HepG2 (cell line): ENCODE measurements around the gene SLC50A1. TPM values are rescaled to one million over a fixed set of nuclear protein-coding genes. Genes with fewer than 3 reads are reported as not detected.
A peak's percentile ranks its signal among the peaks of the same experiment; 100 is the strongest.

Experiments used
- HNRNPLL ChIP-seq: fragments of 200-400 bp; formaldehyde crosslinking; IDR thresholded peaks from 2 replicates; pipeline ENCODE4 v1.6.1; 2017; ENCODE audit warnings: mild to moderate bottlenecking, low read depth, low read length; ENCODE audit not compliant: poor library complexity, severe bottlenecking
- NR2F6 ChIP-seq, 2 experiments: IDR thresholded peaks; 2 replicates each; pipeline ENCODE4 v1.6.1; 2016; ENCODE audit warnings: antibody characterized with exemption in 1 of 2, mild to moderate bottlenecking in 1 of 2
- THAP11 ChIP-seq: IDR thresholded peaks from 2 replicates; pipeline ENCODE4 v1.6.1; 2016; ENCODE audit warnings: missing biosample characterization, missing genetic modification reagents
- ZNF589 ChIP-seq: sonication (generic); formaldehyde crosslinking; conservative IDR thresholded peaks from 2 replicates; pipeline ENCODE4 v1.8.0; 2022; ENCODE audit warnings: mild to moderate bottlenecking, moderate library complexity, missing genetic modification reagents
- polyA plus RNA-seq, 8 experiments: library from polyadenylated mRNA; depleted of rRNA in 3 of 8; stranded (reverse) in 7 of 8; unstranded in 1 of 8; fragments of >200 nt; fragmentation: Illumina TruSeq in 4 of 8; extraction: Trizol in 4 of 8; gene quantifications; 2 replicates each; pipeline versions ENCODE4 v1.2.1 to v1.2.3, GENCODE V29; 2011 to 2016; ENCODE audit warnings: low read depth in 4 of 8, missing spikeins in 1 of 8, mixed read lengths in 1 of 8; ENCODE audit not compliant: insufficient read depth in 1 of 8
- total RNA-seq, 5 experiments: library from RNA; depleted of rRNA; stranded (reverse); fragments of >200 nt; fragmentation: Illumina TruSeq; extraction: Trizol; gene quantifications; 2 replicates each; pipeline ENCODE4 v1.2.3, GENCODE V29; 2016; ENCODE audit warnings: low read depth in 1 of 5
- TF ChIP-seq, protein P1 (sequence below): sonication (generic); formaldehyde crosslinking; IDR thresholded peaks from 2 replicates; pipeline ENCODE4 v1.4.0; 2020; ENCODE audit warnings: missing genetic modification reagents
- TF ChIP-seq, protein P2 (sequence below): conservative IDR thresholded peaks from 2 replicates; pipeline ENCODE4 v1.6.1; 2018; ENCODE audit warnings: missing genetic modification reagents
- TF ChIP-seq, protein P3 (sequence below): sonication (generic); formaldehyde crosslinking; IDR thresholded peaks from 2 replicates; pipeline ENCODE4 v1.9.0; 2022; ENCODE audit warnings: low read depth, missing genetic modification reagents
- TF ChIP-seq, protein P4 (sequence below): sonication (generic); formaldehyde crosslinking; IDR thresholded peaks from 2 replicates; pipeline ENCODE4 v1.4.0; 2020; ENCODE audit warnings: missing genetic modification reagents, borderline replicate concordance
- TF ChIP-seq, protein P5 (sequence below), 2 experiments: IDR thresholded peaks; 2 replicates each; pipeline ENCODE4 v1.6.1; 2011 to 2012; ENCODE audit warnings: low read length in 2 of 2, borderline replicate concordance in 1 of 2, low read depth in 1 of 2, mild to moderate bottlenecking in 1 of 2, moderate library complexity in 1 of 2
- TF ChIP-seq, protein P6 (sequence below): sonication (generic); formaldehyde crosslinking; IDR thresholded peaks from 2 replicates; pipeline ENCODE4 v1.4.0; 2020; ENCODE audit warnings: mild to moderate bottlenecking, missing genetic modification reagents

Gene SLC50A1
- total and polyA plus RNA-seq, 2 of the 13 experiments (the other 11 are each of a cell fraction or from before 2014, with no cell fraction given) = 22.5 to 46.8 TPM

DNA sequence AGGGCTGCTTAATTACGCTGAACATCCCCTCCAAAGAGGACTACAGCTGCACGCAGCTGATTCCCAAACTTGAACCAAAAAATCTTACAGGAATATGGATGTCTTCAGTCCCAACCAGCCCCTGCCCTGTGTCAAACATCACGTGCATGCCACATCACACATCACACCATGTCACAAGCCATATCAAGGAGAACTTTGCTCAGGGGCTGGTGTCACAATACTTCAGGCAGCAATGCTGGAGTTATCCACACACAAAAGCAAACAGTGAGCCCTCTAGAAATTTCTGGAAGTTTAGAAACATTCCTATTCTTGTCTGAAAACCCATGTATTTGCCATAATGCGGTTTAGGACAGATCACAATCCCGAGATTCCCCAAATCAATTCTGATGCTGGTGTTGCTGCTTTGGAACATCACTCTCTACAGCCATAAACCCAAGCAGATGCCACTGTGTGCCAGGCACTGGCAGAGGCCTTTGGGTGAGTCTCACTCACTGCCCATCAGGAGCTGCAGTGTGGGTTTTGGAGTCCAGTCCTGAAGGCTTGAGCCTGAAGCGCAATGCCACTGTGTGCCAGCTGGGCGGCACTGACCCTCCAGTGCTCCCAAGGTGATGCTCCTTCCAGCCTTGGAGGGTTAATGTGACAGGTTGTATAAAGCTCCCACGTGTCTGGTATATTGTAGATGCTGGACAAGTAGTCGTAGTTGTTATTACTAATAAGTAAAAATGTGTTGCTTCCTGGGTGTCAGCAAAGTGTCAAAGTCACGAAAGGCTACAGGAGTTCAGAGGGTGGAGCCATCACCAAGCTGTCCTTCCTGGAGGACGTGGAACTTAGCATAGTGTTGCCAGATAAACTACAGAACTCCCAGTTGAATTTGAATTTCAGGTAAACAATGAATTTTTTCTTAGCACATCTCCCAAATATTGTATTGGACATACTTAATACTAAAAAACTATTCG, 28.1 kb upstream of the SLC50A1 start (continued):
- TF ChIP-seq, protein P1, sequence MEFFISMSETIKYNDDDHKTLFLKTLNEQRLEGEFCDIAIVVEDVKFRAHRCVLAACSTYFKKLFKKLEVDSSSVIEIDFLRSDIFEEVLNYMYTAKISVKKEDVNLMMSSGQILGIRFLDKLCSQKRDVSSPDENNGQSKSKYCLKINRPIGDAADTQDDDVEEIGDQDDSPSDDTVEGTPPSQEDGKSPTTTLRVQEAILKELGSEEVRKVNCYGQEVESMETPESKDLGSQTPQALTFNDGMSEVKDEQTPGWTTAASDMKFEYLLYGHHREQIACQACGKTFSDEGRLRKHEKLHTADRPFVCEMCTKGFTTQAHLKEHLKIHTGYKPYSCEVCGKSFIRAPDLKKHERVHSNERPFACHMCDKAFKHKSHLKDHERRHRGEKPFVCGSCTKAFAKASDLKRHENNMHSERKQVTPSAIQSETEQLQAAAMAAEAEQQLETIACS (CRISPR knock-in tag) = no peak
- TF ChIP-seq, protein P2, sequence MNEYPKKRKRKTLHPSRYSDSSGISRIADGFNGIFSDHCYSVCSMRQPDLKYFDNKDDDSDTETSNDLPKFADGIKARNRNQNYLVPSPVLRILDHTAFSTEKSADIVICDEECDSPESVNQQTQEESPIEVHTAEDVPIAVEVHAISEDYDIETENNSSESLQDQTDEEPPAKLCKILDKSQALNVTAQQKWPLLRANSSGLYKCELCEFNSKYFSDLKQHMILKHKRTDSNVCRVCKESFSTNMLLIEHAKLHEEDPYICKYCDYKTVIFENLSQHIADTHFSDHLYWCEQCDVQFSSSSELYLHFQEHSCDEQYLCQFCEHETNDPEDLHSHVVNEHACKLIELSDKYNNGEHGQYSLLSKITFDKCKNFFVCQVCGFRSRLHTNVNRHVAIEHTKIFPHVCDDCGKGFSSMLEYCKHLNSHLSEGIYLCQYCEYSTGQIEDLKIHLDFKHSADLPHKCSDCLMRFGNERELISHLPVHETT (CRISPR knock-in tag) = no peak
- TF ChIP-seq, protein P3, sequence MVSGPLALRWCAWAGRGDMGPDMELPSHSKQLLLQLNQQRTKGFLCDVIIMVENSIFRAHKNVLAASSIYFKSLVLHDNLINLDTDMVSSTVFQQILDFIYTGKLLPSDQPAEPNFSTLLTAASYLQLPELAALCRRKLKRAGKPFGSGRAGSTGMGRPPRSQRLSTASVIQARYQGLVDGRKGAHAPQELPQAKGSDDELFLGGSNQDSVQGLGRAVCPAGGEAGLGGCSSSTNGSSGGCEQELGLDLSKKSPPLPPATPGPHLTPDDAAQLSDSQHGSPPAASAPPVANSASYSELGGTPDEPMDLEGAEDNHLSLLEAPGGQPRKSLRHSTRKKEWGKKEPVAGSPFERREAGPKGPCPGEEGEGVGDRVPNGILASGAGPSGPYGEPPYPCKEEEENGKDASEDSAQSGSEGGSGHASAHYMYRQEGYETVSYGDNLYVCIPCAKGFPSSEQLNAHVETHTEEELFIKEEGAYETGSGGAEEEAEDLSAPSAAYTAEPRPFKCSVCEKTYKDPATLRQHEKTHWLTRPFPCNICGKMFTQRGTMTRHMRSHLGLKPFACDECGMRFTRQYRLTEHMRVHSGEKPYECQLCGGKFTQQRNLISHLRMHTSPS (CRISPR knock-in tag) = no peak
- TF ChIP-seq NR2F6 (IDR thresholded peaks at IDR 0.05) (peak; percentile 32; the same call in 1 of the 2 replicates), NR2F6 (CRISPR knock-in tag; IDR thresholded peaks at IDR 0.05) (peak; percentile 44; the same call in 1 of the 2 replicates), HNRNPLL (no peak), ZNF589 (CRISPR knock-in tag) (peak; percentile 49; the same call in 1 of the 2 replicates), THAP11 (CRISPR knock-in tag) (peak; percentile 42; the same call in 1 of the 2 replicates)
- TF ChIP-seq, protein P4, sequence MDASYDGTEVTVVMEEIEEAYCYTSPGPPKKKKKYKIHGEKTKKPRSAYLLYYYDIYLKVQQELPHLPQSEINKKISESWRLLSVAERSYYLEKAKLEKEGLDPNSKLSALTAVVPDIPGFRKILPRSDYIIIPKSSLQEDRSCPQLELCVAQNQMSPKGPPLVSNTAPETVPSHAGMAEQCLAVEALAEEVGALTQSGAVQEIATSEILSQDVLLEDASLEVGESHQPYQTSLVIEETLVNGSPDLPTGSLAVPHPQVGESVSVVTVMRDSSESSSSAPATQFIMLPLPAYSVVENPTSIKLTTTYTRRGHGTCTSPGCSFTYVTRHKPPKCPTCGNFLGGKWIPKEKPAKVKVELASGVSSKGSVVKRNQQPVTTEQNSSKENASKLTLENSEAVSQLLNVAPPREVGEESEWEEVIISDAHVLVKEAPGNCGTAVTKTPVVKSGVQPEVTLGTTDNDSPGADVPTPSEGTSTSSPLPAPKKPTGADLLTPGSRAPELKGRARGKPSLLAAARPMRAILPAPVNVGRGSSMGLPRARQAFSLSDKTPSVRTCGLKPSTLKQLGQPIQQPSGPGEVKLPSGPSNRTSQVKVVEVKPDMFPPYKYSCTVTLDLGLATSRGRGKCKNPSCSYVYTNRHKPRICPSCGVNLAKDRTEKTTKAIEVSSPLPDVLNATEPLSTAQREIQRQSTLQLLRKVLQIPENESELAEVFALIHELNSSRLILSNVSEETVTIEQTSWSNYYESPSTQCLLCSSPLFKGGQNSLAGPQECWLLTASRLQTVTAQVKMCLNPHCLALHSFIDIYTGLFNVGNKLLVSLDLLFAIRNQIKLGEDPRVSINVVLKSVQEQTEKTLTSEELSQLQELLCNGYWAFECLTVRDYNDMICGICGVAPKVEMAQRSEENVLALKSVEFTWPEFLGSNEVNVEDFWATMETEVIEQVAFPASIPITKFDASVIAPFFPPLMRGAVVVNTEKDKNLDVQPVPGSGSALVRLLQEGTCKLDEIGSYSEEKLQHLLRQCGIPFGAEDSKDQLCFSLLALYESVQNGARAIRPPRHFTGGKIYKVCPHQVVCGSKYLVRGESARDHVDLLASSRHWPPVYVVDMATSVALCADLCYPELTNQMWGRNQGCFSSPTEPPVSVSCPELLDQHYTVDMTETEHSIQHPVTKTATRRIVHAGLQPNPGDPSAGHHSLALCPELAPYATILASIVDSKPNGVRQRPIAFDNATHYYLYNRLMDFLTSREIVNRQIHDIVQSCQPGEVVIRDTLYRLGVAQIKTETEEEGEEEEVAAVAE (CRISPR knock-in tag) = no peak
- TF ChIP-seq, protein P5, sequence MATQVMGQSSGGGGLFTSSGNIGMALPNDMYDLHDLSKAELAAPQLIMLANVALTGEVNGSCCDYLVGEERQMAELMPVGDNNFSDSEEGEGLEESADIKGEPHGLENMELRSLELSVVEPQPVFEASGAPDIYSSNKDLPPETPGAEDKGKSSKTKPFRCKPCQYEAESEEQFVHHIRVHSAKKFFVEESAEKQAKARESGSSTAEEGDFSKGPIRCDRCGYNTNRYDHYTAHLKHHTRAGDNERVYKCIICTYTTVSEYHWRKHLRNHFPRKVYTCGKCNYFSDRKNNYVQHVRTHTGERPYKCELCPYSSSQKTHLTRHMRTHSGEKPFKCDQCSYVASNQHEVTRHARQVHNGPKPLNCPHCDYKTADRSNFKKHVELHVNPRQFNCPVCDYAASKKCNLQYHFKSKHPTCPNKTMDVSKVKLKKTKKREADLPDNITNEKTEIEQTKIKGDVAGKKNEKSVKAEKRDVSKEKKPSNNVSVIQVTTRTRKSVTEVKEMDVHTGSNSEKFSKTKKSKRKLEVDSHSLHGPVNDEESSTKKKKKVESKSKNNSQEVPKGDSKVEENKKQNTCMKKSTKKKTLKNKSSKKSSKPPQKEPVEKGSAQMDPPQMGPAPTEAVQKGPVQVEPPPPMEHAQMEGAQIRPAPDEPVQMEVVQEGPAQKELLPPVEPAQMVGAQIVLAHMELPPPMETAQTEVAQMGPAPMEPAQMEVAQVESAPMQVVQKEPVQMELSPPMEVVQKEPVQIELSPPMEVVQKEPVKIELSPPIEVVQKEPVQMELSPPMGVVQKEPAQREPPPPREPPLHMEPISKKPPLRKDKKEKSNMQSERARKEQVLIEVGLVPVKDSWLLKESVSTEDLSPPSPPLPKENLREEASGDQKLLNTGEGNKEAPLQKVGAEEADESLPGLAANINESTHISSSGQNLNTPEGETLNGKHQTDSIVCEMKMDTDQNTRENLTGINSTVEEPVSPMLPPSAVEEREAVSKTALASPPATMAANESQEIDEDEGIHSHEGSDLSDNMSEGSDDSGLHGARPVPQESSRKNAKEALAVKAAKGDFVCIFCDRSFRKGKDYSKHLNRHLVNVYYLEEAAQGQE (IDR thresholded peaks at IDR 0.05; ENCODE audit: borderline replicate concordance in 1 of 2, low read depth in 1 of 2, low read length in 2 of 2) = 0 out of 4 replicates have a peak, but pooled peaks of 1 of the 2 experiments have one; percentile 26
- TF ChIP-seq, protein P6, sequence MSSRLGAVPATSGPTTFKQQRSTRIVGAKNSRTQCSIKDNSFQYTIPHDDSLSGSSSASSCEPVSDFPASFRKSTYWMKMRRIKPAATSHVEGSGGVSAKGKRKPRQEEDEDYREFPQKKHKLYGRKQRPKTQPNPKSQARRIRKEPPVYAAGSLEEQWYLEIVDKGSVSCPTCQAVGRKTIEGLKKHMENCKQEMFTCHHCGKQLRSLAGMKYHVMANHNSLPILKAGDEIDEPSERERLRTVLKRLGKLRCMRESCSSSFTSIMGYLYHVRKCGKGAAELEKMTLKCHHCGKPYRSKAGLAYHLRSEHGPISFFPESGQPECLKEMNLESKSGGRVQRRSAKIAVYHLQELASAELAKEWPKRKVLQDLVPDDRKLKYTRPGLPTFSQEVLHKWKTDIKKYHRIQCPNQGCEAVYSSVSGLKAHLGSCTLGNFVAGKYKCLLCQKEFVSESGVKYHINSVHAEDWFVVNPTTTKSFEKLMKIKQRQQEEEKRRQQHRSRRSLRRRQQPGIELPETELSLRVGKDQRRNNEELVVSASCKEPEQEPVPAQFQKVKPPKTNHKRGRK (CRISPR knock-in tag) = 0 out of 2 replicates have a peak, but pooled peaks have one; percentile 25
